ENCODE measurements around the gene ENAH.
"Not testable (repeated sequence)": the region's sequence is repeated elsewhere in the genome, so short reads cannot be mapped to it uniquely, and the experiment has no call there.

The ENAH gene

GRCh38 chr1:225522588-225523262 lies 130.2 kb downstream of the ENAH start:
- no peak for DNase-seq

- DNase-seq = no peak
Measured at GRCh38 chr1:225520587-225521227, 132.2 kb downstream of the ENAH start.

GRCh38 chr1:225519166-225519863 lies 133.6 kb downstream of the ENAH start:
- no peak for DNase-seq

GRCh38 chr1:225517697-225518096 lies 135.2 kb downstream of the ENAH start:
- DNase-seq = no peak

GRCh38 chr1:225517221-225517620 lies 135.7 kb downstream of the ENAH start:
- DNase-seq = no peak

- DNase-seq = no peak
Measured at GRCh38 chr1:225514671-225515081, 138.2 kb downstream of the ENAH start.

GRCh38 chr1:225513576-225513975 lies 139.3 kb downstream of the ENAH start:
- DNase-seq = not testable (repeated sequence)

- no peak for DNase-seq
Measured at GRCh38 chr1:225511828-225512381, 141.0 kb downstream of the ENAH start.

- DNase-seq = not testable (repeated sequence)
Measured at GRCh38 chr1:225510740-225511139, 142.2 kb downstream of the ENAH start.

- DNase-seq = no peak
Measured at GRCh38 chr1:225509770-225510169, 143.2 kb downstream of the ENAH start.

- DNase-seq = no peak
Measured at GRCh38 chr1:225509376-225509707, 143.6 kb downstream of the ENAH start.

GRCh38 chr1:225508538-225509375 lies 144.2 kb downstream of the ENAH start:
- no peak for DNase-seq

- no peak for DNase-seq
Measured at GRCh38 chr1:225506727-225507126, 146.2 kb downstream of the ENAH start.

GRCh38 chr1:225504776-225505175 lies 148.1 kb downstream of the ENAH start:
- no peak for DNase-seq

GRCh38 chr1:225500624-225501192 lies 152.2 kb downstream of the ENAH start:
- DNase-seq = no peak

GRCh38 chr1:225498549-225499136 lies 154.3 kb downstream of the ENAH start:
- DNase-seq = no peak

- no peak for DNase-seq
Measured at GRCh38 chr1:225494789-225495359, 158.0 kb downstream of the ENAH start.

GRCh38 chr1:225493591-225494246 lies 159.2 kb downstream of the ENAH start:
- DNase-seq = no peak

- DNase-seq = no peak
Measured at GRCh38 chr1:225488676-225489075, 164.2 kb downstream of the ENAH start.

GRCh38 chr1:225486856-225487255 lies 166.1 kb downstream of the ENAH start:
- no peak for DNase-seq

- no peak for DNase-seq
Measured at GRCh38 chr1:225485991-225486530, 166.9 kb downstream of the ENAH start.

Measured in effector CD4-positive, alpha-beta T cell (primary cell).